Activated CD4-positive, alpha-beta T cell treated with anti-CD3 and anti-CD28 coated beads, Interleukin-2, amount 50 U/mL, for 16 hours (primary cell): ENCODE measurements around the gene TNFSF9.
"Not testable (repeated sequence)": the region's sequence is repeated elsewhere in the genome, so short reads cannot be mapped to it uniquely, and the experiment has no call there.

Experiments used
- DNase-seq: peaks from one replicate; pipeline ENCODE4 v3.0.0-alpha.2; 2020

The TNFSF9 gene

GRCh38 chr19:6508028-6508771, 22.6 kb upstream of the TNFSF9 start:
- not testable (repeated sequence) for DNase-seq

DNA sequence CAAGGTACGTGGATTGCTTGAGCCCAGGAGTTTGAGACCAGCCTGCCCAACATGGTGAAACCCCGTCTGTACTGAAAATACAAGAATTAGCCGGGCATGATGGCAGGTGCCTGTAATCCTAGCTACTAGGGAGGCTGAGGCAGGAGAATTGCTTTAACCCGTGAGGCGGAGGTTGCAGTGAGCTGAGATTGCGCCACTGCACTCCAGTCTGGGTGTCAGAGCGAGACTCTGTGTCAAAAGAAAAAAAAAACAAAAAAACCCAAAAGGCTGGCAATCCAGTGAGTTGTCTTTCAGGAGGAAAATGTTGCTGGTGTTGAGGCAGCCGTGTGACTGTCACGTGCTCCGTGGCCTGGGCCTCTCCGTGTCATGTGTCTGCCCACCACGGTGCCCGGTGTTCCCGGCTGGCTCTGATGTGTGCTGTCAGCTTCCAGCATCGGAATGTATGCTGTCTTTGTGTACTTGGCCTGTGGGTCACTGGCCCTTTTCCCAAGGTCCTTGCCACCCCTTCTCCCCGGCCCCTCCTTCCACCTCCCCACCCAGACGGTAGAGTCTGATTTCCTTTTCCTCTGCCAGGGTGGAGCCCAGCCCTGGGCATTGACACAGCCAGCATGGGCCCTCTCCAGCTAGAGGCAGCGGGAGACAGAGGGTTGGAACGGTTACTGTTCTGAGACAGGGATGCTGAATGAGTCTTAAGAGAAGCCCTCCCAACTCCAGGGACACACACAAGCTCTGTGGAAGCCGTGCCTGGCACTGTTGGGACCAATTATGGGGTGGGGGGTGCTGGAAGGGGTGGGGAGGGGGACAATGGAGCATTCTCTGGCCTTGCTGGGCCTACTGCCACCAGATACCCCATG, 21.5 kb upstream of the TNFSF9 start:
- no peak for DNase-seq

DNA sequence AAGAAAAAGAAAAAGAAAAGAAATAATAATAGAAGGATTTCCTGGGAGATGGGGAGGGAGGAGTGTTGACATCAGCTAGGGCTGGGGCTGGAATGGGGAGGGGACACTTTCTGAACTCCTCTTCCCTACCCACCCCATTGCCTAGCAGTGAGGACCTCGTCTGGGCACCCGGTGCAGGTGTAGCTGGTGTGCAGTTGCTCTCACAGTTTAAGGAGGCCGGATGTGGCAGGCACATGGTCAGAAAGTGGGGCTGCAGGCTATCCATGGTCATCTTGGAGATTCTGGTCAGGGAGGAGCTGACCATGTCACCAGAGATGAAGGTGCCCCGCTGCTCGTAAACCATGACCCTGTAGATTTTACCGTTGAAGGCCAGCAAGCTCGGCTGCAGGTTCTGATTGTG, 20.2 kb upstream of the TNFSF9 start:
- DNase-seq, result no peak

- DNase-seq, result no peak
Measured at GRCh38 chr19:6514089-6514488, 16.7 kb upstream of the TNFSF9 start.

GRCh38 chr19:6514926-6515544, 15.8 kb upstream of the TNFSF9 start:
- no peak for DNase-seq

GRCh38 chr19:6516018-6516658, 14.7 kb upstream of the TNFSF9 start:
- DNase-seq, result peak; percentile 91

GRCh38 chr19:6516659-6517291, 14.1 kb upstream of the TNFSF9 start:
- DNase-seq, result peak; percentile 93

DNA sequence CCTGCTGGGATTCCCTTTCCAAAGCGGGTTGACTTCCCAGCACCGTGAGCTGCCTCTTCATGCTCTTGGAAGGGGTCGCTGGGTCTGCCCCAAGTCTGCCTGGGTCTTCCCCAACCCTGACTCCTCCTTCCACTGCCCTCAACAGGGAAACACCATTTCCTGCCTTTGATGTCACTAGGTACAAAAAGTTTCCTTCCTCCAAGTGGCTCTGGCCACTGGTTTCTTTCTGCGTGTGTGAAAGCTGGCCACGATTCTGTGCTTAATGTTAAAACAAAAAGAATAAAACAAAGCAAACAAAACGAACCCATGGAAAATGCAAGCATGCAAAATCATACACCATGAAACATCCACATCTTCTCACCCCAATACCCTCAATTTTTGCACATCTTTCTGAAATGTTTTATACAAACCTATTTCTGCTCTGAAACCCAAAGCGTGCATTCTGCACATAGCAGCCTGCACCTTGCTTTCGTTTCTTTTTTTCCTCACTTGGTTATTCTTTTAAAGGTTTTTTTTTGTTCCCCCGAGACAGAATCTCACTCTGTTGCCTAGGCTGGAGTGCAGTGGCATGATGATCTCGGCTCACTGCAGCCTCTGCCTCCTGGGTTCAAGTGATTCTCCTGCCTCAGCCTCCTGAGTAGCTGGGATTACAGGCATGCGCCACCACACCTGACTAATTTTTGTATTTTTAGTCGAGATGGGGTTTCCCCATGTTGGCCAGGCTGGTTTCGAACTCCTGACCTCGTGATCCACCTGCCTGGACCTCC, 12.5 kb upstream of the TNFSF9 start:
- peak; percentile 66 for DNase-seq

DNA sequence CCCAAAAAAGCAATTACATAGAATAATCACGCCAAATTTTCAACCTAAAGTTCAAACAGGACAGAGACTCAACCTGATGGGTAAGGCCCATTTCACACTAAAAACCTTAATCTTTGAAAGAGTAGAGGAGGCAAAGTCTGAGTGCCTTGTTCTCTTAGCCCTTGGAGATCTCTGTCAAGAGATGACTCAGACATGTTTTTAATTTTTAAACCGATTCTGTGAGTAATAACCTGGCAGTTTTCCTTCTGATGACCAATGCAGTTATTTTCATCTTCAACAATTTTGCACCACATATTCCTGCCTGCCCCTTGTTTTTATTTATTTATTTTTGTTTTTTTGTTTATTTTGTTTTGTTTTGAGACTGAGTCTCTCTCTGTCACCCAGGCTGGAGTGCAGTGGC, 11.5 kb upstream of the TNFSF9 start:
- DNase-seq, result peak; percentile 71

DNA sequence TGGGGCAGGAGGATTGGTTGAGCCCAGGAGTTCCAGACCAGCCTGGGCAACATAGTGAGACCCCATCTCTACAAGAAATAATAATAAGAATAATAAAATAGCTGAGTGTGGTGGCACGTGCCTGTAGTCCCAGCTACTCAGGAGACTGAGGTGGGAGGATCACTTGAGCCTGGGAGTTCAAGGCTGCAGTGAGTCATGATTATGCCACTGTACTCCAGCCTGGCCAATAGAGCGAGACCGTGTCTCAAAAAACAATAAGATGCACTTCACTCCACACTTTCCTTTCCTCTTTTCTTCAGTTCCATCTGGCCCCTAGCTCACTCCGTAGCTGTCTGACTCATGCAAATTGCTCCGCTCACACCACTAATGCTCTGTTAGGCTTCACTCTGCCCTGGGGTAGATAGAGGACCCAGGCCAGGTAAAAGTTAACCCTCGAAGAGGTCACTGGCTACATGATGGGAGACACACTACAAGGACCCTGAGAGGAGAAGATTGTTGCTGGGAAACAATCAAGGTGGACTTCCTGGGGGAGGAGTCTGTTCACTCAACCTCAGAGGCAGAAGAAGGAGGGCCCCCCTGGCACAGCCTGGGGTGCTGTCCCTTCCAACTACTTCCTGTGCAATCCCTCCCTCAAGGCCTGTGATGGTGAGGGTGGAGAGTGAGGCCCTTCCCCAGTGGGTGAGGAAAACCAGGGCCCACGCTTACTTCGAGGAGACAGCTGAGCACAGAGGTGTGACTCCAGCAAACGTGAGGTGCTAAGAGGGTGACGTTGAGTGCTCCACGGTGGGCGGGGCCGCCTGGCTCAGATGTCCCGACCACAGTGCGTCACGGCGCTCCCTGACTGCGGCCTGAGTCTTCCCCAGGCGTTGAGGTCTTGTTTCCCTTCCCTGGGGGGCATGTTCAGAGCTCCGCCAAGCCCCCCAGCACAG, 8.8 kb upstream of the TNFSF9 start:
- peak; percentile 51 for DNase-seq

DNA sequence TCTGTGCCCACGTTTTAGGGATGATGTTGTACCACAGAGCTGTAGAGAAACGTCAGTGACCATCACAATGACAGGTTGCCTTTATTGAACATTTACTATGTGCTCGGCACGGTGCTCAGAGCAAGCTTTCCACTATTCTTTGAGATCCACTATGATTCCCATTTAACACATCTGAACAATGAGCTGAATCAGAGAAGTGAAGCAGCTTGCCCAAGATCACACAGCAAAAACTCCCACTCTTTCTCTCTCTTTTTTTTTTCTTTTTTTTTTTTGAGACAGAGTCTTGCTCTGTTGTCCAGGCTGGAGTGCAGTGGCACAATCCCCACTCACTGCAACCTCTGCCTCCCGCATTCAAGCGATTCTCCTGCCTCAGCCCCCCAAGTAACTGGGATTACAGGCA, 8.1 kb upstream of the TNFSF9 start:
- no peak for DNase-seq

DNA sequence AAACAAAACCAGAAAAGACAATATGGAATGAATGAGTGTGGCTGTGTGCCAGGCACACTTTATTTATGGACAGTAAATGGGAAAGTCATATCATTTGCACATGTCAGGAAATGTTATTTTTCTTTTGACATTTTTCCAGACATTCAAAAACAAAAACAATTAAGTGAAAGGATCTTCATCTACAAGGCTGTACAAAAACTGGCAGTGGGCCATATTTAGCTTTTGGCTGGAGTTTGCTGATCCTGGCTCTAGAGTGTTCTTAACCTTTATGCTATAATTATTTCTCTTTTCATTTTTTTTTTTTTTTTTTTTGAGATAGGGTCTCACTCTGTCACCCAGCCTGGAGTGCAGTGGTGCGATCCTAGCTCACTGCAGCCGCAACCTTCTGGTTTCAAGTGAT, 6.5 kb upstream of the TNFSF9 start:
- DNase-seq, result no peak

- DNase-seq, result no peak
Measured at GRCh38 chr19:6527893-6528543, 2.8 kb upstream of the TNFSF9 start.

GRCh38 chr19:6528544-6529121, 2.2 kb upstream of the TNFSF9 start:
- DNase-seq, result no peak

DNA sequence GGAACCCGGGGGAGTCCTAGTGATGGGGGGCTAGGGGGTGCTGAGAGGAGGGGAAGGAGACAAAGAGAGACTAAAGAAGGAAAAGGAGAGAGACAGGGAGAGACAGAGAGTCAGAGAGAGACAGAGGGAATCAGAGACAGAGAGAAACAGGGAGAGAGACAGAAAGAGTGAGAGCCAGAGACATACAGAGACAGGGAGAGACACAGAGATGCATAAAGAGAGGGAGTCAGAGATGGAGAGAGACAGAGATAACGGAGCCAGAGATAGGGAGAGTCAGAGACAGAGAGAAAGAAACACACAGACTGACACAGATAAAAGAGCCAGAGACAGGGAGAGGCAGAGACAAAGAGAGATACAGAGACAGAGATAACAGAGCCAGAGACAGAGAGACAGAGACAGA, 1.5 kb upstream of the TNFSF9 start:
- no peak for DNase-seq

DNA sequence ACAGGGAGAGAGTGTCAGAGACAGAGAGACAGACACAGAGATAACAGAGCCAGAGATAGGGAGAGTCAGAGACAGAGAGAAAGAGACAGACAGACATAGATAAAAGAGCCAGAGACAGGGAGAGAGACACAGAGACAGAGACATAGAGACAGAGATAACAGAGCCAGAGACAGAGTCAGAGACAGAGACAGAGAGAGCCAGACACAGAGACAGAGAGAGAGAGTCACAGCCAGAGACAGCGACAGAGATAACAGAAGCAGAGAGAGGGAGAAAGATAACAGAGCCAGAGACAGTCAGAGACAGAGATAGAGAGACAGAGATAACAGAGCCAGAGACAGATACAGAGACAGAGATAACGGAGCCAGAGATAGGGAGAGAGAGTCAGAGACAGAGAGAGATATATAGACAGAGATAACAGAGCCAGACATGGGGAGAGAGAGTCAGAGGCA, 865 bp upstream of the TNFSF9 start:
- DNase-seq, result no peak

DNA sequence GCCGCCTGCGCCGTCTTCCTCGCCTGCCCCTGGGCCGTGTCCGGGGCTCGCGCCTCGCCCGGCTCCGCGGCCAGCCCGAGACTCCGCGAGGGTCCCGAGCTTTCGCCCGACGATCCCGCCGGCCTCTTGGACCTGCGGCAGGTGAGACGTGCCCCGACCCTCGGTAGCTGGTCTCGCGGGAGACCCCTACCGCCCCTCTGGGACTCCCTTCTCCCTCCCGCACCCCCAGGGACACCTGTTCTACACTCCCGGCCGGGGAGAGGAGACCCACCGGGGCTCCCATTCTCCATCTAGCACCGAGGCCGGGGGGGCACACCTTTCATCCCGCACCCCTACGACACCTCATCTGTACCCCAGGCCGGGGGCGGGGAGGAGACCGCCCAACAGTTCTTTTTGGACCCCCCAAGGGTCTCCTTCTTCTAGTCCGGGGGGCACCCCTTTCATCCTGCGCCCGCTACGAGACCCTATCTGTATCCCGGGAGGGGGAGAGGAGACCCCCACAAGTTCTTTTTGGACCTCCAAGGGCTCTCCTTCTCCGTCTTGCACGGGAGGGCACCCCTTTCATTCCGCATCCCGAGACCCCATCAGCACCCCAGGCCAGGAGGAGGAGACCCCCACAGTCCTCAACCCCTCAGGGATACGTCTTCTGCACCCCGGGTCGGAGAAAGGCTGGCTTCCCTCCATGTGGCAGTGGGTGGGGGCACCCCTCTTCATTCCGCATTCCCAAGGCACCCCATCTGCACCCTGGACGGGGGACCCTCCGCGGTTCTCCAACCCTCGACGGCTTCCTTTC, 533 bp downstream of the TNFSF9 start:
- DNase-seq, result no peak

DNA sequence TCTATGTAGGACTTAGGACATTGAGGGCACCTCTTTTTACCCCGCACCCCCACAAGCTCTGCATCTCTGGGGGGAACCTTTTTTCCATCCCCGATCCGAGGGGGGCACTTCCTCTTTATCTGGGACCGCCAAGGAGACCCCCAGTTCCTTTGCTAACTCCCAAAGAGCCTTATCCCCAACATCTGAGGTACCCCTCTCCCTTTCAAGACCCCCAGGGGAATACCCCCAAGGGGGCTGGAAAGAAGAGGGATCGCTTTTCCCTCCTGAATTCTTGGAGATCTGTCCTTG, 1.1 kb downstream of the TNFSF9 start:
- DNase-seq, result no peak
